H9 (cell line): ENCODE results near the gene TBX1. TPM values are rescaled to one million over a fixed set of nuclear protein-coding genes. Genes with fewer than 3 reads are reported as not detected.

Experiments
- DNase-seq: peaks from one replicate; pipeline ENCODE4 v3.0.0-alpha.2; 2017
- H2AFZ ChIP-seq: one replicate; pipeline ENCODE4 v1.6.1; 2013; ENCODE audit warnings: mild to moderate bottlenecking, low read length, control low read depth, moderate library complexity
- H2AK5ac ChIP-seq: 2 replicates; pipeline ENCODE4 v1.6.1; 2013; ENCODE audit warnings: low read length, control low read depth, mixed read lengths; ENCODE audit not compliant: insufficient read length
- H2BK120ac ChIP-seq: one replicate; pipeline ENCODE4 v1.6.1; 2013; ENCODE audit warnings: low read depth, mild to moderate bottlenecking, low read length, control low read depth, inconsistent platforms; ENCODE audit not compliant: poor library complexity, severe bottlenecking
- H2BK12ac ChIP-seq: 2 replicates; pipeline ENCODE4 v1.6.1; 2013; ENCODE audit warnings: low read length, control low read depth, mixed read lengths, low read depth; ENCODE audit not compliant: insufficient read length
- H2BK15ac ChIP-seq: 2 replicates; pipeline ENCODE4 v1.6.1; 2013; ENCODE audit warnings: low read depth, low read length, control low read depth
- H2BK20ac ChIP-seq: one replicate; pipeline ENCODE4 v1.6.1; 2013; ENCODE audit warnings: low read depth, mild to moderate bottlenecking, low read length, control low read depth, inconsistent platforms; ENCODE audit not compliant: poor library complexity, severe bottlenecking
- H2BK5ac ChIP-seq: 2 replicates; pipeline ENCODE4 v1.6.1; 2013; ENCODE audit warnings: low read length, control low read depth, mixed read lengths; ENCODE audit not compliant: insufficient read length
- H3K14ac ChIP-seq: 2 replicates; pipeline ENCODE4 v1.6.1; 2013; ENCODE audit warnings: low read length, control low read depth; ENCODE audit not compliant: insufficient read depth
- H3K18ac ChIP-seq: 2 replicates; pipeline ENCODE4 v1.6.1; 2013; ENCODE audit warnings: low read depth, mild to moderate bottlenecking, mixed read lengths, low read length, control low read depth; ENCODE audit not compliant: insufficient read length
- H3K23ac ChIP-seq: 2 replicates; pipeline ENCODE4 v1.6.1; 2013; ENCODE audit warnings: low read length, control low read depth, mixed read lengths, low read depth; ENCODE audit not compliant: insufficient read length
- H3K23me2 ChIP-seq: 2 replicates; pipeline ENCODE4 v1.6.1; 2013; ENCODE audit warnings: low read depth, mild to moderate bottlenecking, mixed read lengths, low read length, control low read depth; ENCODE audit not compliant: insufficient read length, poor library complexity, severe bottlenecking
- H3K27ac ChIP-seq: 2 replicates; pipeline ENCODE4 v1.5.1; 2013; ENCODE audit warnings: low read length, control low read depth, mixed read lengths, low read depth; ENCODE audit not compliant: insufficient read length
- H3K27me3 ChIP-seq: 2 replicates; pipeline ENCODE4 v1.6.1; 2013; ENCODE audit warnings: low read length, control low read depth, inconsistent platforms; ENCODE audit not compliant: insufficient read depth
- H3K4ac ChIP-seq: 2 replicates; pipeline ENCODE4 v1.6.1; 2013; ENCODE audit warnings: low read depth, mild to moderate bottlenecking, control low read depth, inconsistent platforms, low read length, moderate library complexity
- H3K4me1 ChIP-seq: 2 replicates; pipeline ENCODE4 v1.6.1; 2013; ENCODE audit warnings: low read length, control low read depth, inconsistent platforms; ENCODE audit not compliant: insufficient read depth
- H3K4me2 ChIP-seq: 2 replicates; pipeline ENCODE4 v1.6.1; 2013; ENCODE audit warnings: low read length, control low read depth, mixed read lengths; ENCODE audit not compliant: insufficient read length, insufficient read depth
- H3K56ac ChIP-seq: 2 replicates; pipeline ENCODE4 v1.6.1; 2013; ENCODE audit warnings: low read depth, mild to moderate bottlenecking, mixed read lengths, low read length, control low read depth; ENCODE audit not compliant: insufficient read length
- H3K79me1 ChIP-seq: 2 replicates; pipeline ENCODE4 v1.6.1; 2013; ENCODE audit warnings: low read depth, mild to moderate bottlenecking, moderate library complexity, low read length, control low read depth, inconsistent platforms; ENCODE audit not compliant: insufficient read depth, poor library complexity, severe bottlenecking
- H3K79me2 ChIP-seq: 2 replicates; pipeline ENCODE4 v1.6.1; 2013; ENCODE audit warnings: low read length, control low read depth, inconsistent platforms; ENCODE audit not compliant: insufficient read depth
- H3K9ac ChIP-seq: 2 replicates; pipeline ENCODE4 v1.6.1; 2013; ENCODE audit warnings: low read length, control low read depth, mixed read lengths; ENCODE audit not compliant: insufficient read length; ENCODE audit errors: extremely low read depth
- H3K9me3 ChIP-seq: one replicate; pipeline ENCODE4 v1.6.1; 2013; ENCODE audit warnings: low read depth, low read length, inconsistent platforms; ENCODE audit not compliant: control insufficient read depth
- H3T11ph ChIP-seq: one replicate; pipeline ENCODE4 v1.6.1; 2013; ENCODE audit warnings: mild to moderate bottlenecking, low read length, control low read depth, inconsistent platforms
- H4K20me1 ChIP-seq: one replicate; pipeline ENCODE4 v1.6.1; 2013; ENCODE audit not compliant: control insufficient read depth, insufficient read length, insufficient read depth
- H4K5ac ChIP-seq: 2 replicates; pipeline ENCODE4 v1.6.1; 2013; ENCODE audit warnings: low read depth, mild to moderate bottlenecking, mixed read lengths, low read length, control low read depth; ENCODE audit not compliant: insufficient read length
- H4K8ac ChIP-seq: replicated peaks from 2 replicates; pipeline ENCODE4 v1.6.1; 2013; ENCODE audit warnings: low read length, control low read depth, mixed read lengths, low read depth; ENCODE audit not compliant: insufficient read length
- H4K91ac ChIP-seq: 2 replicates; pipeline ENCODE4 v1.6.1; 2013; ENCODE audit warnings: low read depth, mild to moderate bottlenecking, moderate library complexity, mixed read lengths, low read length, control low read depth; ENCODE audit not compliant: insufficient read length
- H3K27ac Mint-ChIP-seq, 3 experiments: 2 replicates in 2 of 3; 3 replicates in 1 of 3; pipeline ENCODE4 v1.8.0; 2020 to 2021; ENCODE audit warnings: mixed read lengths in 3 of 3, mild to moderate bottlenecking in 1 of 3, moderate library complexity in 1 of 3
- H3K27me3 Mint-ChIP-seq: 2 replicates; pipeline ENCODE4 v1.8.0; 2021; ENCODE audit warnings: low read depth, mild to moderate bottlenecking, moderate library complexity, mixed read lengths
- H3K36me3 Mint-ChIP-seq, 3 experiments: 2 replicates in 2 of 3; 3 replicates in 1 of 3; pipeline ENCODE4 v1.8.0; 2020 to 2021; ENCODE audit warnings: low read depth in 3 of 3, mixed read lengths in 3 of 3; ENCODE audit not compliant: insufficient read depth in 1 of 3
- H3K4me1 Mint-ChIP-seq, 2 experiments: 2 replicates each; pipeline ENCODE4 v1.8.0; 2020; ENCODE audit warnings: mixed read lengths in 2 of 2
- H3K4me3 Mint-ChIP-seq, 2 experiments: 2 replicates in 1 of 2; 3 replicates in 1 of 2; pipeline ENCODE4 v1.8.0; 2020 to 2021; ENCODE audit warnings: mild to moderate bottlenecking in 2 of 2, mixed read lengths in 2 of 2, moderate library complexity in 1 of 2
- H3K9me3 Mint-ChIP-seq, 2 experiments: 2 replicates in 1 of 2; 3 replicates in 1 of 2; pipeline ENCODE4 v1.8.0; 2020; ENCODE audit warnings: mild to moderate bottlenecking in 2 of 2, mixed read lengths in 2 of 2, moderate library complexity in 1 of 2
- CTCF ChIP-seq: fragments of 200-600 bp; sonication (generic); conservative IDR thresholded peaks from 3 replicates; pipeline ENCODE4 v1.8.0; 2021; ENCODE audit warnings: antibody characterized with exemption, mild to moderate bottlenecking
- WGBS: extraction: QIAGEN DNeasy Blood & Tissue Kit; methylation state at CpG from one replicate; pipeline ENCODE4 v1.1.7; 2013; ENCODE audit warnings: missing lambda C conversion rate, low lambda C conversion rate, mixed read lengths; ENCODE audit not compliant: insufficient read length; ENCODE audit errors: extremely low coverage; 5-methylcytosine and 5-hydroxymethylcytosine counted together
- total RNA-seq: library from RNA; stranded (reverse); gene quantifications from 2 replicates; pipeline ENCODE4 v1.2.1, GENCODE V29; 2021

Gene TBX1
- total RNA-seq, 1 experiment from 2014 or later = 2.2 TPM

DNA sequence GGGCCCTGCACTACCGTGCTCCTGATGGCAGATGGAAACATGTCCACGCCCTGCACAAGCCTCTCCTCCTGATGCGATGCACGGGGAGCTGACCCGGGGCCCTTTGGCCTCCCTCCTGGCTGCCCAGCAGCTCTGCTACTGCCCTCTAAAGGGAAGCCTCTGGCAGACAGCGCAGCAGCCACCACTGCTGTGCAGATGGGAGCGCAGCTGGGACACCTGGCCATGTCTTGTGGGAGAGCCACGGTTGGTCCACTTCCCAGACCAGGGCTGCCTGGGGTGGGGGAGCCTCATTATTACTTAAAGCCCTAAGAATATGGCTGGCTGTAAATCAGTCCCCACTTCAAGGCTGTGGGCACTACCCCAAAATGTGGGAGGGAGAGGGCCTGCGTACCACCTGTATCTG, 38.3 kb downstream of the TBX1 start:
- H3K18ac ChIP-seq = no peak overlapping the region
- H3K79me1 ChIP-seq = no peaks in the 10 kb centered on the region
- DNase-seq = no peak
- no peak for TF ChIP-seq CTCF
- H3K23ac ChIP-seq = no peak overlapping the region
- H2BK15ac ChIP-seq = no peak overlapping the region
- Mint-ChIP-seq H3K4me1 (peaks cover 0 to 8% of the 10 kb centered on the region in 2 experiments; a peak in 2 of 4 replicates), H3K36me3 (peaks cover 0 to 3% (median 2%) of the 10 kb centered on the region in 3 experiments; a peak in 2 of 7 replicates), H3K9me3 (no peaks in the 10 kb centered on the region), H3K4me3 (no peak overlapping the region), H3K27me3 (no peaks in the 10 kb centered on the region; the same call in 1 of the 2 replicates), H3K27ac (no peak overlapping the region)
- H4K20me1 ChIP-seq = no peaks in the 10 kb centered on the region
- no peak overlapping the region for H4K5ac ChIP-seq
- H3K27me3 ChIP-seq = no peaks in the 10 kb centered on the region
- H2AFZ ChIP-seq = no peak overlapping the region
- H4K91ac ChIP-seq = no peak overlapping the region
- no peak overlapping the region for H3K14ac ChIP-seq
- H3K4me2 ChIP-seq = no peak overlapping the region
- H3K23me2 ChIP-seq = peaks cover 2% of the 10 kb centered on the region
- H3K56ac ChIP-seq = no peak overlapping the region
- H3K4ac ChIP-seq = no peak overlapping the region
- H2AK5ac ChIP-seq = no peak overlapping the region
- no peak overlapping the region for H4K8ac ChIP-seq
- no peak overlapping the region for H3K9ac ChIP-seq
- H2BK20ac ChIP-seq = no peak overlapping the region
- no peak overlapping the region for H2BK5ac ChIP-seq
- H3K27ac ChIP-seq = no peak overlapping the region
- no peak overlapping the region for H2BK12ac ChIP-seq
- H3K79me2 ChIP-seq = no peaks in the 10 kb centered on the region
- H2BK120ac ChIP-seq = no peak overlapping the region
- no peaks in the 10 kb centered on the region for H3K4me1 ChIP-seq
- no peaks in the 10 kb centered on the region for H3K9me3 ChIP-seq
- no CpG with 5 or more reads among the region's 9 CpGs for WGBS
- no peak overlapping the region for H3T11ph ChIP-seq
